HCT116 (cell line): ENCODE data around the gene PINK1.

Experiments used
- CTCF ChIP-seq, 3 experiments: fragments of 200-600 bp in 1 of 3; sonication (generic) in 1 of 3; IDR thresholded peaks in 2 of 3; conservative IDR thresholded peaks in 1 of 3; 2 replicates each; pipeline ENCODE4 v1.5.1; 2012 to 2017; ENCODE audit warnings: low read depth in 2 of 3, low read length in 2 of 3, antibody characterized with exemption in 1 of 3, borderline replicate concordance in 1 of 3, control low read depth in 1 of 3, mild to moderate bottlenecking in 1 of 3, mixed read lengths in 1 of 3, mixed run types in 1 of 3, moderate library complexity in 1 of 3; ENCODE audit not compliant: insufficient read depth in 1 of 3
- EZH2 ChIP-seq: fragments of 200-600 bp; sonication (generic); IDR thresholded peaks from 2 replicates; pipeline ENCODE4 v1.6.1; 2017; ENCODE audit warnings: antibody characterized with exemption, mixed run types
- EZH2phosphoT487 ChIP-seq: fragments of 200-600 bp; IDR thresholded peaks from 2 replicates; pipeline ENCODE4 v1.6.1; 2018; ENCODE audit warnings: antibody characterized with exemption, borderline replicate concordance
- MAX ChIP-seq: IDR thresholded peaks from 2 replicates; pipeline ENCODE4 v1.6.1; 2012
- POLR2A ChIP-seq: IDR thresholded peaks from 2 replicates; pipeline ENCODE4 v1.7.0; 2011; ENCODE audit warnings: borderline replicate concordance; ENCODE audit not compliant: insufficient read depth, insufficient read length; ENCODE audit errors: extremely low read depth
- POLR2AphosphoS5 ChIP-seq: IDR thresholded peaks from 2 replicates; pipeline ENCODE4 v1.6.1; 2011; ENCODE audit warnings: mild to moderate bottlenecking, low read depth, low read length, moderate library complexity
- SRF ChIP-seq: IDR thresholded peaks from 2 replicates; pipeline ENCODE4 v1.6.1; 2012; ENCODE audit warnings: low read depth
- YY1 ChIP-seq: IDR thresholded peaks from 2 replicates; pipeline ENCODE4 v1.6.1; 2011; ENCODE audit warnings: low read length, low read depth, moderate library complexity, mild to moderate bottlenecking; ENCODE audit not compliant: insufficient replicate concordance; ENCODE audit errors: extremely low read depth
- ZBTB33 ChIP-seq: IDR thresholded peaks from 2 replicates; pipeline ENCODE4 v1.6.1; 2011; ENCODE audit warnings: mild to moderate bottlenecking, low read length, moderate library complexity; ENCODE audit not compliant: insufficient replicate concordance; ENCODE audit errors: extremely low read depth
- ZFX ChIP-seq: fragments of 450-650 bp; IDR thresholded peaks from 2 replicates; pipeline ENCODE4 v1.6.1; 2017
- ZNF274 ChIP-seq: fragments of 200-500 bp; sonication (Bioruptor generic); IDR thresholded peaks from 2 replicates; pipeline ENCODE4 v1.6.1; 2014; ENCODE audit warnings: mild to moderate bottlenecking, low read depth, low read length, inconsistent platforms
- TF ChIP-seq, protein P1 (sequence below): IDR thresholded peaks from 2 replicates; pipeline ENCODE4 v1.6.1; 2012

GRCh38 chr1:20666804-20667203 is 33.5 kb downstream of the PINK1 start:
- TF ChIP-seq EZH2phosphoT487, result no peak
- TF ChIP-seq ZBTB33, result no peak
- no peak for TF ChIP-seq CTCF (IDR thresholded peaks at IDR 0.05 in 2 of 3, conservative IDR thresholded peaks at IDR 0.05 in 1 of 3; ENCODE audit: borderline replicate concordance in 1 of 3, insufficient read depth in 1 of 3, low read depth in 2 of 3, low read length in 2 of 3)
- TF ChIP-seq, protein P1, sequence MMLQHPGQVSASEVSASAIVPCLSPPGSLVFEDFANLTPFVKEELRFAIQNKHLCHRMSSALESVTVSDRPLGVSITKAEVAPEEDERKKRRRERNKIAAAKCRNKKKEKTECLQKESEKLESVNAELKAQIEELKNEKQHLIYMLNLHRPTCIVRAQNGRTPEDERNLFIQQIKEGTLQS, result no peak
- TF ChIP-seq POLR2AphosphoS5, result no peak
- no peak for TF ChIP-seq SRF
- TF ChIP-seq ZFX, result no peak
- no peak for TF ChIP-seq POLR2A
- no peak for TF ChIP-seq ZNF274
- TF ChIP-seq MAX, result no peak
- no peak for TF ChIP-seq EZH2
- no peak for TF ChIP-seq YY1
